Activated T-helper 2 cell treated with anti-CD3 and anti-CD28 coated beads, Interferon-gamma antibody, Interleukin-2, Interleukin-4, amounts not matched to agents 10 μg/mL and 5 μg/mL and 100 μg/mL, durations not matched to agents 14 hours and 24 hours and 36 hours (primary cell): ENCODE results near the gene FIZ1. TPM values are rescaled to one million over a fixed set of nuclear protein-coding genes. Genes with fewer than 3 reads are reported as not detected.

Experiments
- DNase-seq: peaks from one replicate; pipeline ENCODE4 v3.0.0; 2021; ENCODE audit warnings: low spot score
- H3K27ac Mint-ChIP-seq: one replicate; pipeline ENCODE4 v1.8.0; 2021; ENCODE audit warnings: mixed read lengths
- H3K27me3 Mint-ChIP-seq: one replicate; pipeline ENCODE4 v1.8.0; 2021; ENCODE audit warnings: low read depth, mixed read lengths
- H3K36me3 Mint-ChIP-seq: one replicate; pipeline ENCODE4 v1.8.0; 2021; ENCODE audit warnings: low read depth, mixed read lengths
- H3K4me1 Mint-ChIP-seq: one replicate; pipeline ENCODE4 v1.8.0; 2021; ENCODE audit warnings: low read depth, mixed read lengths
- H3K4me3 Mint-ChIP-seq: one replicate; pipeline ENCODE4 v1.8.0; 2021; ENCODE audit warnings: low read depth, mild to moderate bottlenecking, moderate library complexity, mixed read lengths
- H3K9me3 Mint-ChIP-seq: one replicate; pipeline ENCODE4 v1.8.0; 2021; ENCODE audit warnings: mixed read lengths
- intact Hi-C: fragments of 100-400 bp; cut with micrococcal nuclease; formaldehyde crosslinking; loops from one replicate; pipeline ENCODE4 v1.15.1; 2023
- total RNA-seq: library from RNA; stranded (reverse); gene quantifications from 2 replicates; pipeline ENCODE4 v1.2.3, GENCODE V29; 2022

The FIZ1 gene
- total RNA-seq, 1 donor from 2014 or later, result 18.9 TPM

DNA sequence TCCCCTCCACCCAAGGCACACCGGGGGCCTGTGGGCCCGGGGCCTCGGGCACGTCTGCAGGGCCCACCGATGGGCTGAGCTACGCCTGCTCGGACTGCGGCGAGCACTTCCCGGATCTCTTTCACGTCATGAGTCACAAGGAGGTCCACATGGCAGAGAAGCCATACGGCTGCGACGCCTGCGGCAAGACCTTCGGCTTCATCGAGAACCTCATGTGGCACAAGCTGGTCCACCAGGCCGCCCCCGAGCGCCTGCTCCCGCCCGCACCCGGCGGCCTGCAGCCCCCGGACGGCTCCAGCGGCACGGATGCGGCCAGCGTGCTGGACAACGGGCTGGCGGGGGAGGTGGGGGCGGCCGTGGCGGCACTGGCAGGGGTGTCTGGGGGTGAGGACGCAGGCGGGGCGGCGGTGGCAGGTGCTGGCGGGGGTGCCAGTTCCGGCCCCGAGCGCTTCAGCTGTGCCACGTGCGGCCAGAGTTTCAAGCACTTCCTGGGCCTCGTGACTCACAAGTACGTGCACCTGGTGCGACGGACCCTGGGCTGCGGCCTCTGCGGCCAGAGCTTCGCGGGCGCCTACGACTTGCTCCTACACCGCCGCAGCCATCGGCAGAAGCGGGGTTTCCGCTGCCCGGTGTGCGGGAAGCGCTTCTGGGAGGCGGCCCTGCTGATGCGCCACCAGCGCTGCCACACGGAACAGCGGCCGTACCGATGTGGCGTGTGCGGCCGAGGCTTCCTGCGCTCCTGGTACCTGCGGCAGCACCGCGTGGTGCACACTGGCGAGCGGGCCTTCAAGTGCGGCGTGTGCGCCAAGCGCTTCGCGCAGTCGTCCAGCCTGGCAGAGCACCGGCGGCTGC, 16.5 kb upstream of the FIZ1 start:
- Mint-ChIP-seq H3K4me3 (no peak overlapping the region), H3K36me3 (peaks cover 34% of the 10 kb centered on the region), H3K9me3 (no peaks in the 10 kb centered on the region), H3K4me1 (peaks cover 7% of the 10 kb centered on the region), H3K27me3 (no peaks in the 10 kb centered on the region), H3K27ac (no peak overlapping the region)
- intact Hi-C loops, result no loop called here
- DNase-seq, result no peak

GRCh38 chr19:55614711-55615542, 15.6 kb upstream of the FIZ1 start:
- intact Hi-C loops, result no loop called here

GRCh38 chr19:55613930-55614710, 14.8 kb upstream of the FIZ1 start:
- no peak overlapping the region for H3K4me3 Mint-ChIP-seq

More at GRCh38 chr19:55614711-55615542, 15.6 kb upstream of the FIZ1 start:
- no peaks in the 10 kb centered on the region for H3K4me1 Mint-ChIP-seq
- peaks cover 30% of the 10 kb centered on the region for H3K36me3 Mint-ChIP-seq
- no peak overlapping the region for H3K27ac Mint-ChIP-seq
- no peak overlapping the region for H3K4me3 Mint-ChIP-seq
- no peak for DNase-seq
- no peaks in the 10 kb centered on the region for H3K9me3 Mint-ChIP-seq
- no peaks in the 10 kb centered on the region for H3K27me3 Mint-ChIP-seq

GRCh38 chr19:55613396-55613795, 14.1 kb upstream of the FIZ1 start:
- Mint-ChIP-seq H3K27ac (no peak overlapping the region), H3K36me3 (peaks cover 34% of the 10 kb centered on the region), H3K9me3 (no peaks in the 10 kb centered on the region), H3K4me1 (peaks cover 2% of the 10 kb centered on the region), H3K27me3 (no peaks in the 10 kb centered on the region), H3K4me3 (no peak overlapping the region)
- intact Hi-C loops, result no loop called here
- no peak for DNase-seq

More at GRCh38 chr19:55613930-55614710, 14.8 kb upstream of the FIZ1 start:
- Mint-ChIP-seq H3K9me3 (no peaks in the 10 kb centered on the region), H3K27me3 (no peaks in the 10 kb centered on the region), H3K36me3 (peaks cover 31% of the 10 kb centered on the region), H3K4me1 (peaks cover 2% of the 10 kb centered on the region), H3K27ac (no peak overlapping the region)
- intact Hi-C loops, result no loop called here
- DNase-seq, result no peak

DNA sequence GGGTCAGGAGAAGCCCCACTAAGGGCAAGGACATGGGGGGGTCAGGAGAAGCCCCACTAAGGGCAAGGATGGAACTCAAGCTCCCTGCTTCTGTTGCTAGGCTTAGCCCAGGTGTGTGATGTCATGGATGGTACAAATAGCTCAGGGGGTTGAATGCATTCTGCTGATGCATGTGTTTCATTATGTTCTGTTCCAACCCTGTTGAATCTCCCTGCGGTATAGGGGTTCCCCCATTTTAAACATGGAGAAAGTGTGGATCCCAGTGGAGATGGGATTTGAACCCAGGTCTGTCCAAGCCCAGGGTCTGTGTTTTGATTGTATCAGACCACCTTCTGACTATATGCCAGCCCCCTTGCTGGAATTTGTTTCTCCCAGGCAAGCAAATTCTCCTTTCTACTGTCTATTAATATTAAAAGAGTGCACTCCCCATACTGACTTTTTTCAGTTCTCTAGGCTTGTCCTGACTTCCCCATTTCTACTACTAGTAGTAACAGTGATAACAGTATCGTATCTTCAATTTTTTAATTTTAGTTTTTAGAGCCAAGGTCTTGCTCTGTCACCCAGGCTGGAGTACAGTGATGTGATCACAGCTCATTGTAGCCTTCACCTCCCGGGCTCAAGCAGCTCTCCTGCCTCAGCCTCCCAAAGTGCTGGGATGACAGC, 12.8 kb upstream of the FIZ1 start:
- DNase-seq, result no peak
- Mint-ChIP-seq H3K36me3 (peaks cover 35% of the 10 kb centered on the region), H3K27me3 (no peaks in the 10 kb centered on the region), H3K4me3 (no peak overlapping the region), H3K4me1 (peaks cover 6% of the 10 kb centered on the region), H3K9me3 (no peaks in the 10 kb centered on the region), H3K27ac (no peak overlapping the region)
- intact Hi-C loops, result no loop called here

GRCh38 chr19:55611300-55611982, 12.1 kb upstream of the FIZ1 start:
- no peaks in the 10 kb centered on the region for H3K9me3 Mint-ChIP-seq
- no peak for DNase-seq
- no peak overlapping the region for H3K27ac Mint-ChIP-seq
- intact Hi-C loops, result no loop called here
- peaks cover 12% of the 10 kb centered on the region for H3K4me1 Mint-ChIP-seq
- peaks cover 34% of the 10 kb centered on the region for H3K36me3 Mint-ChIP-seq
- H3K4me3 Mint-ChIP-seq, result no peak overlapping the region
- no peaks in the 10 kb centered on the region for H3K27me3 Mint-ChIP-seq

DNA sequence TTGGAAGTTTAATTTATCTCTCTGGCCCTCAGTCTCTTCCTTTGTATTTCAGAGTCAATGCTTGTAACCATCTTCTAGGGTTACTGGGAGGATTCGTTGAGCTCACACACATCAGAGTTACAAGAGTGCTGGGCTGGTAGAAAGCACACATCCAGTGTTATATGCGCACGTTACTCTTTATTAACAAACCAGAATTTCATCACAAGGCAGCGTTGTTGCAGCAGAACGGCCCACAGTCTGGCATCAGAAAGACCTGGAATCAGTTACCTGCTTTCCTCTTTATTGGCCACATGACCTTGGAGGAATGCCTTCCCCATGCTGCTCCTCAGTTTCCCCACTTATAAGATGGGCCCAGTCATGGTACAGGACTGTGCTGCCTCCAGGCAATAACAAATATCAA, 10.0 kb upstream of the FIZ1 start:
- no peak overlapping the region for H3K4me3 Mint-ChIP-seq
- intact Hi-C loops, result loop anchor here (10.0 kb wide), 1 partner anchor 225 kb away; the partner anchor contains the start of genes RPL28 and TMEM238
- H3K36me3 Mint-ChIP-seq, result peaks cover 33% of the 10 kb centered on the region
- no peaks in the 10 kb centered on the region for H3K27me3 Mint-ChIP-seq
- no peak overlapping the region for H3K27ac Mint-ChIP-seq
- no peak for DNase-seq
- H3K4me1 Mint-ChIP-seq, result peaks cover 20% of the 10 kb centered on the region
- H3K9me3 Mint-ChIP-seq, result no peaks in the 10 kb centered on the region

DNA sequence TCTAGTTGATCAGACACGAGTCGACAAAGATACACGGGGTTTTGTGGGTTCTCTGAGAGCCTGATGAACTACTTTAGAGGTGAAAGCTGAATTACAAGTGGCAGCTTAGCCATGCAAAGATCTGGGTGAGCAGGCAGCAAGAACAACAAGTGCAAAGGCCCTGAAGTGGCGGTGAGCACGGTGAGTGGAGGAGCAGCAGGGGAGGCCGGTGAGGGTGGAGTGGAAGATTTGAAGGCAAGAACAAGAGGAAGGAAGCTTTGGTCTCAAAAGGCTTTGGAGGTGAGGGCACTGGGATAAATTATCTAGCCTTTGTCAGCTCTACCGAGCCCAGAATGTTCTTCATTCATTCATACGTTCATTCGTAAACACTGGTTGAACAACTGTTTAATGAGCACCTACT, 7.5 kb upstream of the FIZ1 start:
- intact Hi-C loops, result loop anchor here (1.0 to 10.0 kb wide), 2 partner anchors 90 to 222 kb away; partner anchors contain the start of genes RPL28 and TMEM238
- H3K36me3 Mint-ChIP-seq, result peaks cover 30% of the 10 kb centered on the region
- H3K4me3 Mint-ChIP-seq, result peak overlapping the region; percentile 95
- no peak for DNase-seq
- H3K4me1 Mint-ChIP-seq, result peaks cover 25% of the 10 kb centered on the region
- H3K9me3 Mint-ChIP-seq, result no peaks in the 10 kb centered on the region
- H3K27me3 Mint-ChIP-seq, result no peaks in the 10 kb centered on the region
- peak overlapping the region; percentile 92 for H3K27ac Mint-ChIP-seq

GRCh38 chr19:55606471-55606787, 7.1 kb upstream of the FIZ1 start:
- peaks cover 28% of the 10 kb centered on the region for H3K4me1 Mint-ChIP-seq
- peak overlapping the region; percentile 95 for H3K4me3 Mint-ChIP-seq

DNA sequence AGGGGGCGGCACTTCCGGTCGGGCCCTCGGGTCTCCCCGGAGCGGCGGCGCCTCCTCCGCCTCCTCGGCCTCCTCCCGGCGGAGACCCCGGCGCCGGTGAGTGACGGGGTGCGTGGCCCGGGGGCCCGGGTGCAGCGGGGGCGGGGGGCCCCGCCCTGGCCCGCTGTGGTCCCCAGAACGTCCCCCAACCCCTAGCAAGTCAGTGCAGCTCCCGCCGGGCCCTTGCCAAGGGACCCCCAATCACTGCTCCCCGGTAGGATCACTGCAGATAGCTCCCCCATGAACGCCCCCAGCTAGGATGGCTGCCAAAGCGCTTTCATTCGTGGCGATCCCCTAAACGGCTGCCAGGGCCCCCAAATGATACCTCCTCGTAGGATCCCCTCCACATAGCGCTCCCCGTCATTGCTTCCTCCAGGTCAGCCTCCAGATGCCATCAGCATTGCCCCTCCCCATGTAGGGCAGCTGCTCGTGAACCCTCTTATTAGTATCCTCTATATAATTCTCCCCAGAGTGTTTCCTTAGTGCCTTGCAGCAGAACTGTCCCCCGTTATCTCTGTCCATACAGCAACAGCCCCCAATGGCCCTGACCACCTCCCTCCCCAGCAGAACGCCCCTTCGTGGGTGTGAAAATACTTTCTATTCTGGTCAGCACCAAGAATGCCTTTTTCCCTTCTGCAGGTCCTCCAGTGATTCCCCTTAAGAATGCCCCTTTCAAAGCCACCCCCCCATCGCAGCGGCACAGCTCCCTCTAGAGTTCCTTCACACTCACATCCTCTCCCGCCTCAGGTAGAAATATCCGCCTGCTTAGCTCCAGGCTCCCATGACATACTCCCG, 6.5 kb upstream of the FIZ1 start, which contains the start of gene ZNF865:
Gene ZNF865 (plus strand): TSS at position 11 of the 834 bp plus-strand sequence. CDS start 7,972 bp downstream, outside the sequence.
- peak; percentile 63 for DNase-seq
- intact Hi-C loops, result loop anchor here (1.0 to 10.0 kb wide), 6 partner anchors 18 to 221 kb away; partner anchors contain the start of genes RPL28, TMEM238, U2AF2 and ZNF579
- Mint-ChIP-seq H3K4me3 (peak within 1 kb of the TSS; percentile 95), H3K4me1 (peaks cover 33% of the 10 kb centered on the region), H3K36me3 (peaks cover 29% of the 10 kb centered on the region), H3K27me3 (no peaks in the 10 kb centered on the region), H3K9me3 (no peaks in the 10 kb centered on the region), H3K27ac (peak within 1 kb of the TSS; percentile 93)

More at GRCh38 chr19:55606471-55606787, 7.1 kb upstream of the FIZ1 start:
- intact Hi-C loops, result loop anchor here (1.0 to 10.0 kb wide), 2 partner anchors 89 to 222 kb away; partner anchors contain the start of genes RPL28 and TMEM238
- DNase-seq, result no peak
- peak overlapping the region; percentile 92 for H3K27ac Mint-ChIP-seq
- no peaks in the 10 kb centered on the region for H3K27me3 Mint-ChIP-seq
- H3K9me3 Mint-ChIP-seq, result no peaks in the 10 kb centered on the region
- peaks cover 29% of the 10 kb centered on the region for H3K36me3 Mint-ChIP-seq

GRCh38 chr19:55605207-55605636, 5.9 kb upstream of the FIZ1 start:
- no peaks in the 10 kb centered on the region for H3K27me3 Mint-ChIP-seq
- H3K4me3 Mint-ChIP-seq, result peak overlapping the region; percentile 83
- H3K27ac Mint-ChIP-seq, result peak overlapping the region; percentile 93
- intact Hi-C loops, result loop anchor here (1.0 to 10.0 kb wide), 5 partner anchors 18 to 220 kb away; partner anchors contain the start of genes RPL28, TMEM238, U2AF2 and ZNF579
- no peaks in the 10 kb centered on the region for H3K9me3 Mint-ChIP-seq
- H3K4me1 Mint-ChIP-seq, result peaks cover 34% of the 10 kb centered on the region
- peaks cover 29% of the 10 kb centered on the region for H3K36me3 Mint-ChIP-seq
- DNase-seq, result peak; percentile 99
